Upper lobe of left lung (tissue), 4 donors: Measurements from ENCODE around the gene MYDGF.

Experiments
- POLR2A ChIP-seq, 4 donors: fragments of 450-650 bp; IDR thresholded peaks; one replicate each; pipeline ENCODE4 v1.5.1; 2016 to 2017; ENCODE audit warnings: antibody characterized with exemption in 4 of 4, mild to moderate bottlenecking in 2 of 4
- TF ChIP-seq, protein P1 (sequence below), 6 experiments: fragments of 450-650 bp in 4 of 6; fragments of 200-600 bp in 2 of 6; sonication (generic) in 2 of 6; IDR thresholded peaks; one replicate each; pipeline ENCODE4 v1.5.1; 2016 to 2019; ENCODE audit warnings: antibody characterized with exemption in 6 of 6

DNA sequence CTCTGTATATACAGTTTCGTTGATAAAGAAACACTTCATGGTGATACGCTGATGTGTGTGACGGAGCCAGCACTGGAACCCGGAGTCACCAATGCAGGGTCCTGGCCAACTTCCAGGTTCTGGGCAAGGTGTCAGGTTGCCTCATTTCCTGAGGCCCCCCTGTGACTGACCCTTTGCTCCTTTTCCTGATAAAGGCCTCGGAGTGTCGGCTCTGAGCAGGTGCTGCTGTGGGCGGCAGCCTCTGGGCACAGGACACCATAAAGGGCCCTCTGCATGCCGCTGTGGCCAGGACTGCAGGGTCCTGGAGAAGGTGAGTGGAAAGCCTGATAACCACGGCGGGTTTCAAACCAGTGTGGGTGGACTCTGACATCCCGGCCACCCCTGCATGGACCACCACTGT lies 17.3 kb upstream of the MYDGF start:
- TF ChIP-seq, protein P1, sequence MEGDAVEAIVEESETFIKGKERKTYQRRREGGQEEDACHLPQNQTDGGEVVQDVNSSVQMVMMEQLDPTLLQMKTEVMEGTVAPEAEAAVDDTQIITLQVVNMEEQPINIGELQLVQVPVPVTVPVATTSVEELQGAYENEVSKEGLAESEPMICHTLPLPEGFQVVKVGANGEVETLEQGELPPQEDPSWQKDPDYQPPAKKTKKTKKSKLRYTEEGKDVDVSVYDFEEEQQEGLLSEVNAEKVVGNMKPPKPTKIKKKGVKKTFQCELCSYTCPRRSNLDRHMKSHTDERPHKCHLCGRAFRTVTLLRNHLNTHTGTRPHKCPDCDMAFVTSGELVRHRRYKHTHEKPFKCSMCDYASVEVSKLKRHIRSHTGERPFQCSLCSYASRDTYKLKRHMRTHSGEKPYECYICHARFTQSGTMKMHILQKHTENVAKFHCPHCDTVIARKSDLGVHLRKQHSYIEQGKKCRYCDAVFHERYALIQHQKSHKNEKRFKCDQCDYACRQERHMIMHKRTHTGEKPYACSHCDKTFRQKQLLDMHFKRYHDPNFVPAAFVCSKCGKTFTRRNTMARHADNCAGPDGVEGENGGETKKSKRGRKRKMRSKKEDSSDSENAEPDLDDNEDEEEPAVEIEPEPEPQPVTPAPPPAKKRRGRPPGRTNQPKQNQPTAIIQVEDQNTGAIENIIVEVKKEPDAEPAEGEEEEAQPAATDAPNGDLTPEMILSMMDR (IDR thresholded peaks at IDR 0.05), result no peak
- no peak for TF ChIP-seq POLR2A (IDR thresholded peaks at IDR 0.05)
